ENCODE data around the gene TMC8.

DNA sequence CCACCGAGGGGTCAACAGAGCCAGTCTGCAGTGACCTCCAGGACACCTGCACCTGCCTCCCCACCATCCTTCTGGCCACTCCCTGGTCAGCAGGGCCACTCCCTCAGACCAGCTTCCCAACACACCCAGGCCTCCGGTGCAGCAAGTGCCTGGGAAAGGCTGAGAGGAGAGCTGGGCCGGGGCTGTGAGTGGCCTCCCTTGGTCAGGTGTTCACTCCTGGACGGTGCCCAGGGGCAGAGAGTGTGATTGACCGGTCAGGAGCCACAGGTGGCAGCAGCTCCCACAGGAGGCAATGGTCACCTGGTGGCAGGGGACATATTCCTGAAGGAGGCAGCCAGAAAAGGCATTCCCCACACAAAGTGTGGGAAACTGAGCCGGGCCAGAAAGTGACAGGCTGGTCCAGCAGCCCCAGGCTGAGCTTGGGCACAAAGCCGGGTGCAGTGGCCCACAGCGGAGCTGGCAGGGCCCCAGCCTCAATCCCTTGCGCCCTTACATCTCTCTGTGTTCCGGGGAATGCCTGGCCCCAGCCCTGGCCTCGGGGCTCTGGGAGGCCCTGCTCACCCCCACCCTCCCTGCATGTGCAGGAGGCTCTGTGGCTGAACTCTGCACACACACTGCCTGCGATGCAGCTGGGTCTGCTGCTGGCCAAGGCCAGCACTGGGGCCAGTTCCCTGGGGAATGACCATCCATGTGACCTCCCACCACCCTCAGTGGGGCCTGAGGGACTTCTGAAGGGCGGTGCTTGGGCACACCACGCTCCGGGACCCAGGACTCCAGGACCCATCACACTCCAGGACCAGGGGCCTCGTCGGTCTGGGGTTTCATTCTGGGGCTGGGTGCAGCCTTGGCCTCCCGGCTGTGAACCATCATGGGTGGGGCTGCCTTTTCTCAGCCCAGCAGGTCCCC, 14.4 kb downstream of the TMC8 start:
- TF ChIP-seq EZH2 (IDR thresholded peaks at IDR 0.05; ENCODE audit: low read length, unreplicated experiment): no peak
- TF ChIP-seq CTCF (conservative IDR thresholded peaks at IDR 0.05; ENCODE audit: low read depth, low read length): no peak

Data from PC-3 (cell line).